Activated T-cell treated with anti-CD3 and anti-CD28 coated beads, Interleukin-2, amount 50 U/mL, for 48 hours (primary cell): ENCODE data around the gene PRMT9.

Experiments used
- DNase-seq, 2 experiments: peaks; one replicate each; pipeline ENCODE4 v3.0.0-alpha.2; 2020

Gene PRMT9

GRCh38 chr4:147683717-147684700 lies at the start of gene PRMT9:
Gene PRMT9, minus strand, starts transcription at chr4:147684163. Its CDS starts 176 bp downstream, at chr4:147683987.
- DNase-seq: peak; percentile 89 to 93

DNA sequence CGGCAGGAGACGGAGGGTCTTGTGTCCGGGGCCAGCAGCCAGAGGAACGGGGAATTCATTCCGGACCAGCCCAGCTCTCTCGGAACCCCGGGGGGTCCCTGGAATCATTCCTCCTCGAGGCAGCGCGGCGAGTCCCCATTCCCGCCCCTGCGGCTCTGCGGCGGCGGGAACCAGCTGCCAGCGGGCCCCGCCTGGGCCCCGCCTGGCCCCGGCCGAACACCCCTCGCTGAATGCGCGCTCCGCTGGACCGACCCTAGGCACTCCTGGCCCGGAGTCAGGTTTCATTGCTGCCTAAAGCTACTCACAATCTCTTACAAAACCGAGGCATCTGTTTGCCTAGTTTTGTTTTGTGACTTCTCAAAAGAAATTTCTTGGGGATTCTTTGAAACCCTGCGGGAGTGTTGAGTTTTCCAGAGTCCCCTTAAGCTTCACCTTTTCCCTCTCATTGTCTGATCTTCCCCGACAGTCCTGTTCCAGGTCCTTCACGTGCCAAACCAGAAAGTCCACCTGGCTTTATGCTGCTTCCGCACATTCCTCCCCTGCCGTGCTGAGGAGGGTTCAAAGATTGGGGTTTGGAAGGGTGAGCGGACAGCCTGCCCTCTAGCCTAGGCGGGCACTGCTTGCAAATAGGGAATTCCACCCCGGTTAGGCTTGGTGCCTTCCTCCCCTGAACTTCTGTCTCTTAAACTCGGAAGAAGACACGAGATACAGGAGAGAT lies 48.7 kb upstream of the PRMT9 start:
- peak; percentile 31 for DNase-seq

DNA sequence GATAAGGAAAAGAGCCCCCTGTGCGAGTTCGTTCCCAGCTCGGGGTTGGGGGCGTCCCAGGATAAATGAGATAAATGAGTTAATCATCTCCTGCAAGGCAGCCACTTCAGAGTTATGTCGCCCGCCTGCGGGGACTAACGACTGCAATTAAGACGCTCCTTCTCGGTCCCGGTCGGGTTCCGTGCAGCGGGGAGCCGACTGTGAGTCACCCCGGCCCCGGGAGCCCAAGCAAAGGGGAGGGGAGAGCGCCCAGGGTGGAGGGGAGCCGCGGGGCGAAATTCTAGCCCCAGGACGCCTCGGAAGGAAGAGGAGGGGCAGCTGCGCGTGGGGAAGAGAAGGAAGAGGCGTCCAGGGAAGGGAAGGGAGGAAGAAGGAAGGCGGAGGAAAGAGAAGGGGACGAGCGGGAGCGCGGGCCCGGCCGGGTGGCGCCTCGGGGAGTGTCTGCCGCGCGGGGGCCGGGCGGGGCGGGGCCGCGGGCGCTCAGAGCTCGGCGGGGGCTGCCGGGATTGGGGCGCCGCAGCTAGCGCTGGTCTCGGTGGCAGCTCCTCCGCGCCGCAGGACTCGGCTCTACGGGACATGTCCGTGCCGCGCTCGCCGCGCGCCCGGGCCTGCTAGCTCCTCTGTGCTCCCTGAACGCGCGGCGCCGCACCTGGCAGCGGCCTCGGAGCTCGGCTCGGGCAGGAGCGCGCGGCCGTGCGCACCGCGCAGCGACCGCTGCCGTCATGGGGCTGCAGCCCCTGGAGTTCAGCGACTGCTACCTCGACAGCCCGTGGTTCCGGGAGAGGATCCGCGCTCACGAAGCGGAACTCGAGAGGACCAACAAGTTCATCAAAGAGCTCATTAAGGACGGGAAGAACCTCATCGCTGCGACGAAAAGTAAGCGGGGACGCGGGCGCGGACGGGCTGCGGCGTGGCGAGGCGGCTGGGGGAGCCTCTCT lies 47.9 kb upstream of the PRMT9 start, which contains the start of gene ARHGAP10:
TSS of gene ARHGAP10 (plus strand) at position 509 of the 938 bp plus-strand sequence. CDS start at position 723, 214 bp downstream.
- DNase-seq: peak; percentile 76 to 81

- no peak for DNase-seq
Observed at GRCh38 chr4:147730333-147730732, 46.4 kb upstream of the PRMT9 start.

- DNase-seq: no peak
Observed at GRCh38 chr4:147727476-147728028, 43.6 kb upstream of the PRMT9 start.

- no peak for DNase-seq
Observed at GRCh38 chr4:147725673-147726072, 41.7 kb upstream of the PRMT9 start.

DNA sequence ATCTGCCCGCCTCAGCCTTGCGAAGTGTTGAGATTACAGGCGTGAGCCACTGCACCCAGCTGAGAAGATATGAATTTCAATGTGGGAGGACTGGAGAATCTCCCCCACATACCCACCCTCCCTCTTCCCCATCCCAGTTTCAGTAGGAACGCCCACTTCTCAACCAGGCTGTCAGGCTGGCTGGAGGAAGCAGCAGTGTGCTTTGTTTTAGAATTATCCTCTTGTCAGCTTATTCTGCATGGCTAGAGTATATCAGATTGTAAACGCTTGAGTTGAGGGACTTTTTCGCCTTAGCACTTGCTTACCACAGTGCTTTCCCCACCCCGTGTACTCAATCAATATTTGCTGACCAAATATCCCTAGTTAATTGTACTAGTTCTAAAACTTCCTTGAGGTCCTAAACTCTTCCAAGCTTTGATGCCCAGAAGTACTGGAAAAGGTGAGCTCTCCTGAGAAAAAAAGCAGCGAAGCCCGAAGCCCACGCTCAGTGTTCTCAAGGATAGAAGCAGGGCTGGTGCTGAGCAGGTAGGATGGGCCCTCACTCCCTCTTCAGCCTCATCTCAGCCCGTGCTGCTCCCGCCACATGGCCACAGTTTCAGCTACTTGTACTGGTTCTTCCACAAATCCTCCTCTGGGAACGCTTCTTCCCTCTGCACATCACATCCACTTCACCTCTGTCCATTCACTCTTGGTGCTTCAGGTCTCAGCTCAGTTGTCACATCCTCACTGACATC lies 40.7 kb upstream of the PRMT9 start:
- DNase-seq: no peak

- DNase-seq: no peak
Observed at GRCh38 chr4:147723326-147723725, 39.4 kb upstream of the PRMT9 start.

DNA sequence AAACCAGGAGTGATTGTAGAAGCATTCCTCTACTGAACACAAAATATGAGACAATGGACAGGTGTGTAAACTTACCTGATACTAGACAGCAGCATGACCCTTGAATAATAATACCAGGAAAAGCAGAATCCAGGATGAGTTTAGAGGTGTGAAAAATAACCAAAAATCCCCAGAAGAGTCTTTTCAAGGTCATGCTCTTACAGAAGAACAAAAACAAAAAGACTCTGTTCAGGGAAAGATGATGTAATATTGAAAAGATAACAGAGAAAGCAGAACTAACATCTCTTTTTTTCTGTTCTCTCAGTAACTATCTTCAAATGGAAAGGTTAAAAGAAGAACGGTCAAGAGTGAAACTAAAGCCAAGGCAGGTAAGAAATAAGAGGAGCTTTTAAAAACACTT lies 33.9 kb upstream of the PRMT9 start:
- DNase-seq: no peak

DNA sequence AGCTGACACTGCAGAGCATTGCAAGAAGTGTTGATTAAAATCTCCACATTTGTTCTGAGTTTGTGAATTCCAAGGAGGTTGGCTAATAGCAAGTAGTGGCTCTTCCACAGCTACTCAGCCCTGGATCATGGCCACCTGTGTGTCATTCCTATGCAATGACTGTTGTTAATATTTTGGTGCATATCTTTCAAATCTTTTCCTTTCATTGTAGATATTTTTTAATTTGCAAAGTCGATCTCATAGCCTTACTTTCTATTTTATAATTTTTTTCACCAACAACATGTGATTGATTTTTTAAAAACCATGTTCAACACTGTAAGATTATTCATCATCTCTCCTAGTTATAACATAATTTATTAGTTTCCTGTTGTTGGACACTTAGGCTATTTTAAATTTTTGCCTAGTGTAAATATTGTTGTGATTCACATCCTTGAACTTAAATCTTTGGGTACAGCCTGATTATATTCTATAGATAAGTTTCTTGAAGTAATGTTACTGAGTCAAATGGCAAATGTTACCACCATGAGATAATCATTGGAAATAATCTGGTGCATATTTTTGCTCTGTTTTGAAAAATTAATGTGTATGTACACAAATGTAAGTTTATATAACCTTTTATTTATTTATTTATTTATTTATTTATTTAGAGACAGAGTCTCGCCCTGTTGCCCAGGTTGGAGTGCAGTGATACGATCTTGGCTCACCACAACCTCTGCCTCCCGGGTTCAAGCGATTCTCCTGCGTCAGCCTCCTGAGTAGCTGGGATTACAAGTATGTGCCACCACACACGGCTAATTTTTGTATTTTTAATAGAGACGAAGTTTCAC lies 30.8 kb upstream of the PRMT9 start:
- no peak for DNase-seq

DNA sequence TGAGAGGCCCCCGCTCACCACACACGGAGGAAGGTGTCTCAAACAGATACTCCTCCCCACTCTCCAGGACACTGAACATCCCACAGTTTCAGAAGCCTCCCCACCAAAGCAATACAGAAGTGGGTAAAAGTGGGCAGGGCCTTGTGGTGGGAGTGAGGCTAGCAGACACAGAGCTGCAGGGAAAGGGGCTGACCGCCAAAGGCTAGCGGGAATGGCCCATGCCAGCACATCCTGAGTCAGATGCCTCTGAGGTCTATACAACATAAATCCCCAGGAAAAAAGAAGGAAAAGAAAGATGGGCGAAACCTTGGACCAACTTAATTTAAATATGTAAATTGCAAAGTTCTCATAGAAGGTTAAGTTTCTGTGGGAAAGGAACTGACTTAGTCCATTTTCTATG lies 26.0 kb upstream of the PRMT9 start:
- DNase-seq: no peak

- peak; percentile 45 to 55 for DNase-seq
Observed at GRCh38 chr4:147707892-147708672, 24.1 kb upstream of the PRMT9 start.

- no peak for DNase-seq
Observed at GRCh38 chr4:147704846-147705245, 20.9 kb upstream of the PRMT9 start.

DNA sequence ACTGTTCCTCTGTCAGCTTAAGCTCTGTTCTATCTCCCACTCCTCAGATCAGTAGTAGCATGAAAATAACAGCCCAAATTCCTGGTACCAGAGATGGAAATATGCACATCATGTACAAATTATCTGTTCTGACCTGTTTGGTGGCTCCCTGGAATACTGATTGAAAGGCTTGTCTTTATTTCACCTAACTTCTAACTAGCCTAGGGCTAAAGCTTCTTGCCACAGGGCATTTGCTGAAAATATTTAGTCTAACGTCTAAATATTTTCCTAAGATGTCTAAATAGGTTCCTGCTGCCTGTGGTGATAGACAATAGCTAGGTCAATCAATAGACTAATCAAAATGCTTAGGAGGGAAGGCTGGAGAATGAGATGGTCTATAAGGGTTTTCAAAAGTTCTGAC lies 12.9 kb upstream of the PRMT9 start:
- DNase-seq: no peak

GRCh38 chr4:147693218-147693617 lies 9.3 kb upstream of the PRMT9 start:
- no peak for DNase-seq

GRCh38 chr4:147691820-147692219 lies 7.9 kb upstream of the PRMT9 start:
- no peak for DNase-seq

- no peak for DNase-seq
Observed at GRCh38 chr4:147689067-147689466, 5.1 kb upstream of the PRMT9 start.

DNA sequence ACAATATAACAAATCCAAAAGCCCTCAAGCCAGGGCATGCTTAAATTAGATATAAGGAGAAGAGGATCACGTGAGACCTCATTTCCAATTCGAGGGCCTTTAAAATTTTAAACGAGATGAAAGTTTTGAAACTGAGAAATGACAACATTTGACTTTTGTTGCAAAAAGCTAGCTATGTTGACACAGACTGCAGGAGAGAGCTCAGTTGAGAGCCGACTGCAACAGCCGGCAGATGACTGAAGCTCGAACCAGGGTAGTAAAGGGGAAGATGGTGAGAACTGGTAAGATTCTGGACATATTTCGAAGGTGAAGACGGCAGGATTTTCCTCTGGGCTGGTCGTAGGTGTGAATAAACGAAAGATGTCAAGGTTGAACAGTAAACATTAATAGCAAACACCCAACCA lies 773 bp downstream of the PRMT9 start:
- DNase-seq: peak in 1 of 2 experiments; percentile 35

DNA sequence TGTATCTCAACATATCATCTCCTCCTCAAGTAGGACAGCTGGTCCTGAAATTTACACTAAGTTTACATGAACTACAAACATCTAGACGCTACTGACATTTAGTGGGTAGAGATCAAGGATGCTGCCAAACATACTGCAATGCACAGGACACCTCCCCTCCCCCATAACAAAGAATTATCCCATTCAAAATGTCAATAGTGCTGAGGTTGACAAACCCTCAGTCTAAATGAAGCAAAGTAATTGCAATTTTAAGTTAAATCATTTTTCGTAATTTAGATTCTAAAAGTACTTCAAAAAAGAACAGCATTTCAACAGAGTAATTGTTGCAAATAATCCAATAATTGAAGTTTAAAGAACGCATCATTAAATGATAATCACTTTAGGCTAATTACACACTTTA lies 1.2 kb downstream of the PRMT9 start:
- no peak for DNase-seq
